GM23338 (cell line): ENCODE results near the gene MAP2K3. TPM values are rescaled to one million over a fixed set of nuclear protein-coding genes. Genes with fewer than 3 reads are reported as not detected.

ENCODE experiments used
- ATAC-seq: fragments of 200-7000 bp; cut with Tn5 transposase; 3 replicates; pipeline ENCODE4 v1.9.1; 2020
- DNase-seq: peaks from one replicate; pipeline ENCODE4 v3.0.0-alpha.2; 2015; ENCODE audit warnings: low spot score
- H2AFZ ChIP-seq: fragments of 200-600 bp; sonication (generic); 2 replicates; pipeline ENCODE4 v1.8.0; 2016; ENCODE audit warnings: antibody characterized with exemption, mild to moderate bottlenecking, moderate library complexity
- H3F3A ChIP-seq: fragments of 200-600 bp; sonication (generic); replicated peaks from 2 replicates; pipeline ENCODE4 v1.8.0; 2017; ENCODE audit warnings: antibody characterized with exemption, mixed run types, low read depth
- H3K27ac ChIP-seq: fragments of 200-600 bp; sonication (generic); 2 replicates; pipeline ENCODE4 v1.6.1; 2016; ENCODE audit warnings: low read depth
- H3K27me3 ChIP-seq: fragments of 200-600 bp; sonication (generic); 2 replicates; pipeline ENCODE4 v1.8.0; 2016; ENCODE audit warnings: mild to moderate bottlenecking, mixed run types, moderate library complexity; ENCODE audit not compliant: insufficient read depth
- H3K36me3 ChIP-seq: fragments of 200-600 bp; sonication (generic); 2 replicates; pipeline ENCODE4 v1.8.0; 2016; ENCODE audit warnings: mild to moderate bottlenecking; ENCODE audit not compliant: insufficient read depth
- H3K4me1 ChIP-seq: fragments of 200-600 bp; sonication (generic); 2 replicates; pipeline ENCODE4 v1.8.0; 2016; ENCODE audit warnings: mild to moderate bottlenecking, moderate library complexity; ENCODE audit not compliant: insufficient read depth
- H3K4me2 ChIP-seq: fragments of 200-600 bp; sonication (generic); 2 replicates; pipeline ENCODE4 v1.7.1; 2017; ENCODE audit warnings: mixed run types
- H3K4me3 ChIP-seq: fragments of 200-600 bp; sonication (generic); 2 replicates; pipeline ENCODE4 v1.6.1; 2016; ENCODE audit warnings: mixed run types
- H3K79me2 ChIP-seq: fragments of 200-600 bp; sonication (generic); replicated peaks from 2 replicates; pipeline ENCODE4 v1.8.0; 2017; ENCODE audit warnings: mild to moderate bottlenecking; ENCODE audit not compliant: insufficient read depth
- H3K9me2 ChIP-seq: fragments of 200-600 bp; sonication (generic); 2 replicates; pipeline ENCODE4 v1.8.0; 2017; ENCODE audit not compliant: insufficient read depth
- H4K20me1 ChIP-seq: fragments of 200-600 bp; sonication (generic); replicated peaks from 2 replicates; pipeline ENCODE4 v1.8.0; 2017; ENCODE audit warnings: mild to moderate bottlenecking; ENCODE audit not compliant: insufficient read depth
- H3K27ac Mint-ChIP-seq: 2 replicates; pipeline ENCODE4 v1.8.0; 2020; ENCODE audit warnings: inconsistent platforms, mild to moderate bottlenecking, moderate library complexity, mixed read lengths
- H3K27me3 Mint-ChIP-seq: 3 replicates; pipeline ENCODE4 v1.8.0; 2022; ENCODE audit warnings: low read depth, mild to moderate bottlenecking, moderate library complexity, mixed read lengths, inconsistent platforms; ENCODE audit not compliant: insufficient read depth, poor library complexity
- H3K36me3 Mint-ChIP-seq: 3 replicates; pipeline ENCODE4 v1.8.0; 2021; ENCODE audit warnings: low read depth, mild to moderate bottlenecking, inconsistent platforms, moderate library complexity, mixed read lengths
- H3K4me1 Mint-ChIP-seq: 3 replicates; pipeline ENCODE4 v1.8.0; 2020; ENCODE audit warnings: mild to moderate bottlenecking, inconsistent platforms, mixed read lengths
- H3K4me3 Mint-ChIP-seq: 3 replicates; pipeline ENCODE4 v1.8.0; 2021; ENCODE audit warnings: moderate library complexity, mild to moderate bottlenecking, inconsistent platforms, mixed read lengths
- H3K9me3 Mint-ChIP-seq: 3 replicates; pipeline ENCODE4 v1.8.0; 2020; ENCODE audit warnings: moderate library complexity, mild to moderate bottlenecking, inconsistent platforms, mixed read lengths
- CREB1 ChIP-seq: fragments of 250-450 bp; sonication (Bioruptor Pico); IDR thresholded peaks from 2 replicates; pipeline ENCODE4 v1.5.0; 2020; ENCODE audit warnings: low read depth, mild to moderate bottlenecking, moderate library complexity
- ETS1 ChIP-seq: IDR thresholded peaks from 2 replicates; pipeline ENCODE4 v1.6.1; 2016; ENCODE audit warnings: antibody characterized with exemption
- EZH2 ChIP-seq: fragments of 200-600 bp; sonication (generic); IDR thresholded peaks from one replicate; pipeline ENCODE4 v1.8.0; 2017; ENCODE audit warnings: antibody characterized with exemption, mild to moderate bottlenecking, low read depth; ENCODE audit not compliant: unreplicated experiment
- NANOG ChIP-seq: IDR thresholded peaks from 2 replicates; pipeline ENCODE4 v1.6.1; 2016; ENCODE audit warnings: antibody characterized with exemption, borderline replicate concordance
- POLR2AphosphoS5 ChIP-seq: IDR thresholded peaks from 2 replicates; pipeline ENCODE4 v1.6.1; 2016; ENCODE audit warnings: antibody characterized with exemption, low read depth
- REST ChIP-seq: IDR thresholded peaks from one replicate; pipeline ENCODE4 v1.6.1; 2018; ENCODE audit warnings: antibody characterized with exemption; ENCODE audit not compliant: unreplicated experiment
- STAT1 ChIP-seq: IDR thresholded peaks from one replicate; pipeline ENCODE4 v1.6.1; 2016; ENCODE audit warnings: antibody characterized with exemption; ENCODE audit not compliant: unreplicated experiment
- ZNF331 ChIP-seq: fragments of 250-450 bp; sonication (Bioruptor Pico); IDR thresholded peaks from 2 replicates; pipeline ENCODE4 v1.5.0; 2020; ENCODE audit warnings: low read depth, mild to moderate bottlenecking, moderate library complexity
- polyA plus RNA-seq: library from polyadenylated mRNA; unstranded; fragments of >200 nt; fragmentation: Nextera tagmentation; extraction: Ambion mirVana; gene quantifications from 2 replicates; pipeline ENCODE4 v1.2.1, GENCODE V29; 2016
- total RNA-seq: library from RNA; depleted of rRNA; stranded (reverse); fragments of >200 nt; shearing (Covaris generic); gene quantifications from 2 replicates; pipeline ENCODE4 v1.2.3, GENCODE V29; 2014
- TF ChIP-seq, protein P1 (sequence below): fragments of 250-450 bp; sonication (Bioruptor Pico); IDR thresholded peaks from 2 replicates; pipeline ENCODE4 v1.5.0; 2020; ENCODE audit warnings: mild to moderate bottlenecking, moderate library complexity
- TF ChIP-seq, protein P2 (sequence below), 2 experiments: fragments of 200-600 bp in 1 of 2; sonication (generic) in 1 of 2; conservative IDR thresholded peaks; 2 replicates each; pipeline versions ENCODE4 v1.5.1 to v1.6.1; 2016 to 2017; ENCODE audit warnings: antibody characterized with exemption in 2 of 2, low read depth in 2 of 2, mild to moderate bottlenecking in 2 of 2, moderate library complexity in 1 of 2

MAP2K3 gene
- total and polyA plus RNA-seq, 2 experiments from 2014 or later: 28.5 to 31.7 TPM

GRCh38 chr17:21296097-21297025 lies 11.8 kb downstream of the MAP2K3 start:
- TF ChIP-seq NANOG (no peak), REST (no peak), POLR2AphosphoS5 (no peak), CREB1 (CRISPR knock-in tag) (no peak), STAT1 (no peak), EZH2 (no peak), ZNF331 (CRISPR knock-in tag) (no peak), ETS1 (no peak)
- TF ChIP-seq, protein P1, sequence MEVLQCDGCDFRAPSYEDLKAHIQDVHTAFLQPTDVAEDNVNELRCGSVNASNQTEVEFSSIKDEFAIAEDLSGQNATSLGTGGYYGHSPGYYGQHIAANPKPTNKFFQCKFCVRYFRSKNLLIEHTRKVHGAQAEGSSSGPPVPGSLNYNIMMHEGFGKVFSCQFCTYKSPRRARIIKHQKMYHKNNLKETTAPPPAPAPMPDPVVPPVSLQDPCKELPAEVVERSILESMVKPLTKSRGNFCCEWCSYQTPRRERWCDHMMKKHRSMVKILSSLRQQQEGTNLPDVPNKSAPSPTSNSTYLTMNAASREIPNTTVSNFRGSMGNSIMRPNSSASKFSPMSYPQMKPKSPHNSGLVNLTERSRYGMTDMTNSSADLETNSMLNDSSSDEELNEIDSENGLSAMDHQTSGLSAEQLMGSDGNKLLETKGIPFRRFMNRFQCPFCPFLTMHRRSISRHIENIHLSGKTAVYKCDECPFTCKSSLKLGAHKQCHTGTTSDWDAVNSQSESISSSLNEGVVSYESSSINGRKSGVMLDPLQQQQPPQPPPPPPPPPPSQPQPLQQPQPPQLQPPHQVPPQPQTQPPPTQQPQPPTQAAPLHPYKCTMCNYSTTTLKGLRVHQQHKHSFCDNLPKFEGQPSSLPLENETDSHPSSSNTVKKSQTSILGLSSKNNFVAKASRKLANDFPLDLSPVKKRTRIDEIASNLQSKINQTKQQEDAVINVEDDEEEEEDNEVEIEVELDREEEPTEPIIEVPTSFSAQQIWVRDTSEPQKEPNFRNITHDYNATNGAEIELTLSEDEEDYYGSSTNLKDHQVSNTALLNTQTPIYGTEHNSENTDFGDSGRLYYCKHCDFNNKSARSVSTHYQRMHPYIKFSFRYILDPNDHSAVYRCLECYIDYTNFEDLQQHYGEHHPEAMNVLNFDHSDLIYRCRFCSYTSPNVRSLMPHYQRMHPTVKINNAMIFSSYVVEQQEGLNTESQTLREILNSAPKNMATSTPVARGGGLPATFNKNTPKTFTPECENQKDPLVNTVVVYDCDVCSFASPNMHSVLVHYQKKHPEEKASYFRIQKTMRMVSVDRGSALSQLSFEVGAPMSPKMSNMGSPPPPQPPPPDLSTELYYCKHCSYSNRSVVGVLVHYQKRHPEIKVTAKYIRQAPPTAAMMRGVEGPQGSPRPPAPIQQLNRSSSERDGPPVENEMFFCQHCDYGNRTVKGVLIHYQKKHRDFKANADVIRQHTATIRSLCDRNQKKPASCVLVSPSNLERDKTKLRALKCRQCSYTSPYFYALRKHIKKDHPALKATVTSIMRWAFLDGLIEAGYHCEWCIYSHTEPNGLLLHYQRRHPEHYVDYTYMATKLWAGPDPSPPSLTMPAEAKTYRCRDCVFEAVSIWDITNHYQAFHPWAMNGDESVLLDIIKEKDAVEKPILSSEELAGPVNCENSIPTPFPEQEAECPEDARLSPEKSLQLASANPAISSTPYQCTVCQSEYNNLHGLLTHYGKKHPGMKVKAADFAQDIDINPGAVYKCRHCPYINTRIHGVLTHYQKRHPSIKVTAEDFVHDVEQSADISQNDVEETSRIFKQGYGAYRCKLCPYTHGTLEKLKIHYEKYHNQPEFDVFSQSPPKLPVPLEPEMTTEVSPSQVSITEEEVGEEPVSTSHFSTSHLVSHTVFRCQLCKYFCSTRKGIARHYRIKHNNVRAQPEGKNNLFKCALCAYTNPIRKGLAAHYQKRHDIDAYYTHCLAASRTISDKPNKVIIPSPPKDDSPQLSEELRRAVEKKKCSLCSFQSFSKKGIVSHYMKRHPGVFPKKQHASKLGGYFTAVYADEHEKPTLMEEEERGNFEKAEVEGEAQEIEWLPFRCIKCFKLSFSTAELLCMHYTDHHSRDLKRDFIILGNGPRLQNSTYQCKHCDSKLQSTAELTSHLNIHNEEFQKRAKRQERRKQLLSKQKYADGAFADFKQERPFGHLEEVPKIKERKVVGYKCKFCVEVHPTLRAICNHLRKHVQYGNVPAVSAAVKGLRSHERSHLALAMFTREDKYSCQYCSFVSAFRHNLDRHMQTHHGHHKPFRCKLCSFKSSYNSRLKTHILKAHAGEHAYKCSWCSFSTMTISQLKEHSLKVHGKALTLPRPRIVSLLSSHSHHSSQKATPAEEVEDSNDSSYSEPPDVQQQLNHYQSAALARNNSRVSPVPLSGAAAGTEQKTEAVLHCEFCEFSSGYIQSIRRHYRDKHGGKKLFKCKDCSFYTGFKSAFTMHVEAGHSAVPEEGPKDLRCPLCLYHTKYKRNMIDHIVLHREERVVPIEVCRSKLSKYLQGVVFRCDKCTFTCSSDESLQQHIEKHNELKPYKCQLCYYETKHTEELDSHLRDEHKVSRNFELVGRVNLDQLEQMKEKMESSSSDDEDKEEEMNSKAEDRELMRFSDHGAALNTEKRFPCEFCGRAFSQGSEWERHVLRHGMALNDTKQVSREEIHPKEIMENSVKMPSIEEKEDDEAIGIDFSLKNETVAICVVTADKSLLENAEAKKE: no peak
- TF ChIP-seq, protein P2, sequence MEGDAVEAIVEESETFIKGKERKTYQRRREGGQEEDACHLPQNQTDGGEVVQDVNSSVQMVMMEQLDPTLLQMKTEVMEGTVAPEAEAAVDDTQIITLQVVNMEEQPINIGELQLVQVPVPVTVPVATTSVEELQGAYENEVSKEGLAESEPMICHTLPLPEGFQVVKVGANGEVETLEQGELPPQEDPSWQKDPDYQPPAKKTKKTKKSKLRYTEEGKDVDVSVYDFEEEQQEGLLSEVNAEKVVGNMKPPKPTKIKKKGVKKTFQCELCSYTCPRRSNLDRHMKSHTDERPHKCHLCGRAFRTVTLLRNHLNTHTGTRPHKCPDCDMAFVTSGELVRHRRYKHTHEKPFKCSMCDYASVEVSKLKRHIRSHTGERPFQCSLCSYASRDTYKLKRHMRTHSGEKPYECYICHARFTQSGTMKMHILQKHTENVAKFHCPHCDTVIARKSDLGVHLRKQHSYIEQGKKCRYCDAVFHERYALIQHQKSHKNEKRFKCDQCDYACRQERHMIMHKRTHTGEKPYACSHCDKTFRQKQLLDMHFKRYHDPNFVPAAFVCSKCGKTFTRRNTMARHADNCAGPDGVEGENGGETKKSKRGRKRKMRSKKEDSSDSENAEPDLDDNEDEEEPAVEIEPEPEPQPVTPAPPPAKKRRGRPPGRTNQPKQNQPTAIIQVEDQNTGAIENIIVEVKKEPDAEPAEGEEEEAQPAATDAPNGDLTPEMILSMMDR (conservative IDR thresholded peaks at IDR 0.05; ENCODE audit: low read depth in 2 of 2): no peak
- H3K27ac Mint-ChIP-seq: no peak overlapping the region
- H3K36me3 ChIP-seq: peaks cover 4% of the 10 kb centered on the region; the same call in 1 of the 2 replicates
- no peaks in the 10 kb centered on the region; the same call in 1 of the 2 replicates for H4K20me1 ChIP-seq
- peaks cover 27% of the 10 kb centered on the region for H3K27me3 Mint-ChIP-seq
- DNase-seq (no peak), ATAC-seq (no peak)
- peaks cover 35% of the 10 kb centered on the region for H3K36me3 Mint-ChIP-seq
- H3K4me2 ChIP-seq: no peak overlapping the region
- no peak overlapping the region for H3K27ac ChIP-seq
- H3K4me1 Mint-ChIP-seq: no peaks in the 10 kb centered on the region
- H3K4me1 ChIP-seq: no peaks in the 10 kb centered on the region
- H2AFZ ChIP-seq: no peak overlapping the region
- H3K79me2 ChIP-seq: peaks cover 14% of the 10 kb centered on the region; the same call in 1 of the 2 replicates
- no peaks in the 10 kb centered on the region for H3K27me3 ChIP-seq
- H3K4me3 Mint-ChIP-seq: no peak overlapping the region
- no peaks in the 10 kb centered on the region for H3K9me2 ChIP-seq
- peaks cover 91% of the 10 kb centered on the region for H3K9me3 Mint-ChIP-seq
- no peak overlapping the region for H3K4me3 ChIP-seq
- H3F3A ChIP-seq: no peaks in the 10 kb centered on the region
